HG02981 (cell line): Measurements from ENCODE around the gene ACOT11.
A peak's percentile ranks its signal among the peaks of the same experiment; 100 is the strongest.
"Not testable (repeated sequence)": the region's sequence is repeated elsewhere in the genome, so short reads cannot be mapped to it uniquely, and the experiment has no call there.

Source experiments
- ATAC-seq: cut with Tn5 transposase; IDR thresholded peaks from one replicate; pipeline ENCODE4 v1.9.1; 2021; ENCODE audit warnings: mild to moderate bottlenecking, moderate library complexity; ENCODE audit not compliant: unreplicated experiment

Gene ACOT11

GRCh38 chr1:54536656-54537055, 11.4 kb upstream of the ACOT11 start:
- not testable (repeated sequence) for ATAC-seq

GRCh38 chr1:54537611-54538010, 10.4 kb upstream of the ACOT11 start:
- no peak for ATAC-seq

- no peak for ATAC-seq
Measured at GRCh38 chr1:54538538-54538937, 9.5 kb upstream of the ACOT11 start.

GRCh38 chr1:54540582-54541295, 7.3 kb upstream of the ACOT11 start:
- no peak for ATAC-seq

- peak; percentile 62 for ATAC-seq
Measured at GRCh38 chr1:54542120-54542961, 5.7 kb upstream of the ACOT11 start.

- no peak for ATAC-seq
Measured at GRCh38 chr1:54542962-54543539, 5.0 kb upstream of the ACOT11 start.

- ATAC-seq = no peak
Measured at GRCh38 chr1:54543729-54544496, 4.1 kb upstream of the ACOT11 start.

GRCh38 chr1:54545916-54546635, 2.0 kb upstream of the ACOT11 start:
- no peak for ATAC-seq

- ATAC-seq = no peak
Measured at GRCh38 chr1:54546651-54547401, 1.2 kb upstream of the ACOT11 start.

GRCh38 chr1:54548389-54549044, 489 bp downstream of the ACOT11 start:
- no peak for ATAC-seq

GRCh38 chr1:54549181-54549924, 1.3 kb downstream of the ACOT11 start:
- no peak for ATAC-seq

GRCh38 chr1:54551891-54552290, 3.9 kb downstream of the ACOT11 start:
- ATAC-seq = no peak

GRCh38 chr1:54553602-54554313, 5.7 kb downstream of the ACOT11 start:
- no peak for ATAC-seq

- no peak for ATAC-seq
Measured at GRCh38 chr1:54556110-54556509, 8.1 kb downstream of the ACOT11 start.

GRCh38 chr1:54557671-54558355, 9.8 kb downstream of the ACOT11 start:
- ATAC-seq = no peak

- no peak for ATAC-seq
Measured at GRCh38 chr1:54558434-54559030, 10.5 kb downstream of the ACOT11 start.

- ATAC-seq = no peak
Measured at GRCh38 chr1:54559111-54559548, 11.1 kb downstream of the ACOT11 start.
